Measurements from ENCODE around the gene PILRB.

The PILRB gene

DNA sequence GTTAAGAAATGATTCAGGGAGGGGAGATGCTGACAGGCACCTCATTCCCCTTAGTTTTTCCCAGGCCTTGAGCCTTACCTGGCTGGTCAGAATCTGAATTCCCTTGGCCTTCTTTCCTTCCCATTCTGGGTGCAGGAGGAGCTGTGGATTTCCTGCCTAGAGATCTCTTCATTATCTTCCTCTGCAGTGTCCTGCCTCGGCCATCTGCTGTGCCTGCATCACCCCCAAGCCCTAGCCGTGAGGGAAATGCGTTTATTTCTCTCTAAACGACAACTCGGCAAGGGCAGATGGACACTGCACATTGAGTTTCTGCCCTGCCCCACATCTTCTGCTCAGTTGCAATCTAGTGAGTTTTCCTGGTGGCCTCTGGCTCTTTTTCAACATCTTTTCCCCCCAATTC lies 43.9 kb downstream of the PILRB start:
- DNase-seq (ENCODE audit: low spot score), result no peak

DNA sequence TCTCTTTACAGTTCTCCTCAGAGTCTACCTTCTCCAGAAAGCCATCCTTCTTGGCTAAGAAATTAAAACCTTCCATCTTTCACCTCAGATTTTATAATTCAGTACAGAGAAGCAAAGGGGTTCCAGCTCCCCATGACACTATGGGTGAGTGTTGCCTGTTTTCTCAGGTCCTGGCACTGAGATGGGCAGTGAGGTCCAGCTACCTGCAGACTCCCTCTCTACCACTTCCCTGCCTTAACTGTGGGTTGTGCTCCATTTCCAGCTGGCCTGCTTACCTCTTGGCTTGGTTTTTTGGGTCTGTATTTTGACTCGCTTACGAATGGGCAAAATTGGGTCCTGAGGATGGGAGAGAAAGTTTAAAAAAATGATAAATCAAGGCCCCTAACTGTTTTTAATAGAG lies 44.3 kb downstream of the PILRB start:
- DNase-seq (ENCODE audit: low spot score), result no peak

DNA sequence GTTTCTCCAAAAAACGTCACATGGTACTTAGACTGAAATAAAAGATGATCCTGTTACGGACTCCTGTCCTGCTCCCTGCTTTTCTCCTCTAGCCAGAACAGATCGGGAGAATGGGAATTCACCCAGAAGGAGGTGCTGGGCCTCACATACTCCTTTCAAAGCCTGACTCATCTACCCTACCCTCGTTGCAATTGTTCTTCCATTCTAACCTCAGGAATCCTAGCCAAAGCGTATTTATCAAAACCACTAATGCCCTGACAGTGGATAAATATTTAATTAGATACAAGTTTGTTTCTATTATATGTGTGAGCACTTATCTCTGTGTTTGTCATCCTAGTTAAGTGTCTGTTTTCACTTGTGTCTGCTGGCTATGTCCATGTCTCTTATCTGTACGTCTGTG lies 48.9 kb downstream of the PILRB start:
- no peak for DNase-seq (ENCODE audit: low spot score)

DNA sequence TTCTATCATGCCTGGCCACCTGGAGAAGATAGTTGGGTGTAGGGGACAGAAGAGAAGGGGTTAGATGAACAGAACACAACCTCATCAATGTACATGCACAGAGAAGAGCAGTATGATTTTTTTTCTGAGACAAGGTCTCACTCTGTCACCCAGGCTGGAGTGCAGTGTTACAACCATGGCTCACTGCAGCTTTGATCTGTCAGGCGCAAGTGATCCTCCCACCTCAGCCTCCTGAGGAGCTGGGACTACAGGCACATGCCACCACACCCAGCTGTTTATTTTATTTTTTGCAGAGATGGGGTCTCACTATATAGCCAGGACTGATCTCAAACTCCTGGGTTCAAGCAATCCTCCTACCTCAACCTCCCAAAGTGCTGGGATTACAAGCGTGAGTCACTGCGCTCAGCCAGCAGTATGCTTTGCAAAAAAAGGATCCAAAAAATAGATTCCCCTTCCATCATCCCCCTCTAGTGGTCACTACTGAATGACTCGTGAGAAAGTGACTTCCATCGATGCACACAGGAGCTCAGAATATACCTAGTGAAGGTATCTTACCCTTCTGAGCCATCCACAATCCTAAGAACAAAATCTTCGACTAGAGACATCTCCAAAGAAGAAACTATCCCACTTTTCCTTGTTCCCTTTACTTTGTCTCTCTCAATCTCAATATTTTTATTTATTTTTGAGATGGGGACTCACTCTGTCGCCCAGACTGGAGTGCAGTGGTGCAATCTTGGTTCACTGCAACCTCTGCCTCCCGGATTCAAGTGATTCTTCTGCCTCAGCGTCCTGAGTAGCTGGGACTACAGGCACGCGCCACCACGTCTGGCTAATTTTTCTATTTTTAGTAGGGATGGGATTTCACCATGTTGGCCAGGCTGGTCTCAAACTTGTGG lies 49.6 kb downstream of the PILRB start:
- DNase-seq (ENCODE audit: low spot score), result peak; percentile 65

DNA sequence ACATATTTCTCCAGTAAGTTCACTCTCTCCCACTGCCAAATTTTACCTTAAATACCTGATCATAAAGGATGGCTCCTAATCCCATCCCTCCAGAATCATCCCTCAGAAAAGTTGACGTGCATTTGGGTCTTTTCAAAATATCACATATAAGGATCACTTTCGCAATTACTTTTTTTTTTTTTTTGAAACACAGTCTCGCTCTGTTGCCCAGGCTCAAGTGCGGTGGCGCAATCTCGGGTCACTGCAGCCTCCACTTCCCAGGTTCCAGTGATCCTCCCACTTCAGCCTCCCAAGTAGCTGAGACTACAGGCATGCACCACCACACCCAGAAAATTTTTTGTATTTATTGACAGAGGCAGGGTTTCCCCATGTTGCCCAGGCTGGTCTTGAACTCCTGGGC lies 53.2 kb downstream of the PILRB start:
- DNase-seq (ENCODE audit: low spot score), result no peak

- no peak for DNase-seq (ENCODE audit: low spot score)
Measured at GRCh38 chr7:100413346-100413745, 55.4 kb downstream of the PILRB start.

DNA sequence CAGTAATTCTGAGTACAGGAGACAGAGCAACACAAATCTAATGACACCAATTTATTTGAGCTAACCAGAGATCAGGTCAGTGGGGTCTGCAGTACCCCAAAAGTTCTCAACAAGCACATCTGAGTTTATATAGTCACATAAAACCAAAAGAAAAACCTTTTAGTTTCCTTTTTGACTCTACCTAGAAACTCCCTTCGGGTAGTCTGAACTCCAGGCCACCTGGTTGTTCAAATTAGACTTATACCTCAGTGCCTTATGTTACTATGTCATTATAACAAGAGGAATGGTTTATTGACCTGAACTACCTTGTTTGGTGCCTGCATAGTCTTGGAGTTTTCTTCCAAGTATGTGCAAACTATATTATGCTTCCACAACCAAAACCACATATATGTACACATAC lies 56.0 kb downstream of the PILRB start:
- DNase-seq (ENCODE audit: low spot score), result no peak

DNA sequence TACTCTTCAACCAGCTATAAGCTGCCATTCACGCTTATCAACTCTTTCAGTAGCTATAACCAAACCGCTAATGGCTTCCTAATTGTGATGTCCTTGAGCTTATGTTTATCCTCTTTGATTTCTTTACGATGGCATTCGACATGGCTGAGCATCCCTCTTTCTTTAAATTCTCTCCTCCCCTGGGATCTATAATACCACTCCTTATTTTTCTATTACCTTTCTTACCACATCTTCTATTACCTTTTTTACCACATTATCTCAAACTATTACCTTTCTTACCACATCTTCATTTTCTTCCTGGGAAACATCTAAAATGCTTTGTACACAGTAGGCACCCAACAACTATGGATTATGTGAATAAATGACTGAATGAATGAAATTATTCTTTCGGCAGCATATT lies 57.5 kb downstream of the PILRB start:
- no peak for DNase-seq (ENCODE audit: low spot score)

Small RNA genes lying within 50 kb of the gene (small RNA-seq; reads per million reads assigned to genes)
- gene RF00019, result 0 reads per million in 2 experiments
